HepG2 (cell line): ENCODE results near the gene NAT9. TPM values are rescaled to one million over a fixed set of nuclear protein-coding genes. Genes with fewer than 3 reads are reported as not detected.

ENCODE experiments used
- CEBPZ ChIP-seq: IDR thresholded peaks from 2 replicates; pipeline ENCODE4 v1.6.1; 2012; ENCODE audit warnings: low read length, improper control_type of control experiment
- DNMT1 ChIP-seq: sonication (generic); formaldehyde crosslinking; IDR thresholded peaks from 2 replicates; pipeline ENCODE4 v1.5.1; 2020; ENCODE audit warnings: mild to moderate bottlenecking, missing genetic modification reagents
- FOXO1 ChIP-seq: sonication (generic); formaldehyde crosslinking; IDR thresholded peaks from 2 replicates; pipeline ENCODE4 v1.4.0; 2020; ENCODE audit warnings: missing genetic modification reagents
- GPN1 ChIP-seq: sonication (generic); formaldehyde crosslinking; IDR thresholded peaks from 2 replicates; pipeline ENCODE4 v1.5.1; 2020; ENCODE audit warnings: missing genetic modification reagents, borderline replicate concordance
- KDM1A ChIP-seq: IDR thresholded peaks from 2 replicates; pipeline ENCODE4 v1.6.1; 2016; ENCODE audit warnings: missing compliant biosample characterization
- KDM2A ChIP-seq: sonication (generic); formaldehyde crosslinking; IDR thresholded peaks from 2 replicates; pipeline ENCODE4 v1.4.0; 2020; ENCODE audit warnings: low read depth, missing genetic modification reagents, borderline replicate concordance
- MAFK ChIP-seq, 2 experiments: IDR thresholded peaks in 1 of 2; conservative IDR thresholded peaks in 1 of 2; 2 replicates each; pipeline ENCODE4 v1.6.1; 2011; ENCODE audit warnings: improper control_type of control experiment in 2 of 2, low read length in 2 of 2
- MED13 ChIP-seq: sonication (generic); formaldehyde crosslinking; IDR thresholded peaks from 2 replicates; pipeline ENCODE4 v1.5.0; 2020; ENCODE audit warnings: missing genetic modification reagents
- NFE2 ChIP-seq: sonication (generic); formaldehyde crosslinking; IDR thresholded peaks from 2 replicates; pipeline ENCODE4 v1.4.0; 2020; ENCODE audit warnings: missing genetic modification reagents
- PAWR ChIP-seq: sonication (generic); formaldehyde crosslinking; IDR thresholded peaks from 2 replicates; pipeline ENCODE4 v1.4.0; 2020; ENCODE audit warnings: missing genetic modification reagents, mild to moderate bottlenecking, borderline replicate concordance
- SP140L ChIP-seq: sonication (generic); formaldehyde crosslinking; IDR thresholded peaks from 2 replicates; pipeline ENCODE4 v1.4.0; 2020; ENCODE audit warnings: missing genetic modification reagents, borderline replicate concordance
- TOE1 ChIP-seq: sonication (generic); formaldehyde crosslinking; IDR thresholded peaks from 2 replicates; pipeline ENCODE4 v1.4.0; 2020; ENCODE audit warnings: mild to moderate bottlenecking, missing genetic modification reagents
- U2AF2 ChIP-seq: fragments of 200-400 bp; formaldehyde crosslinking; IDR thresholded peaks from 2 replicates; pipeline ENCODE4 v1.6.1; 2017; ENCODE audit warnings: low read depth, mild to moderate bottlenecking, low read length
- ZBTB38 ChIP-seq: sonication (generic); formaldehyde crosslinking; IDR thresholded peaks from 2 replicates; pipeline ENCODE4 v1.5.1; 2020; ENCODE audit warnings: mild to moderate bottlenecking, missing genetic modification reagents
- ZFP91 ChIP-seq: sonication (generic); formaldehyde crosslinking; IDR thresholded peaks from 2 replicates; pipeline ENCODE4 v1.9.0; 2022; ENCODE audit warnings: missing genetic modification reagents, mild to moderate bottlenecking, borderline replicate concordance
- ZNF317 ChIP-seq: sonication (generic); formaldehyde crosslinking; IDR thresholded peaks from 2 replicates; pipeline ENCODE4 v1.5.0; 2020; ENCODE audit warnings: mild to moderate bottlenecking, missing genetic modification reagents
- ZNF441 ChIP-seq: sonication (generic); formaldehyde crosslinking; IDR thresholded peaks from 2 replicates; pipeline ENCODE4 v1.7.0; 2021; ENCODE audit warnings: missing genetic modification reagents, borderline replicate concordance
- ZNF512B ChIP-seq: sonication (generic); formaldehyde crosslinking; IDR thresholded peaks from 2 replicates; pipeline ENCODE4 v1.5.1; 2020; ENCODE audit warnings: missing genetic modification reagents, mild to moderate bottlenecking, borderline replicate concordance
- ZNF639 ChIP-seq: conservative IDR thresholded peaks from 2 replicates; pipeline ENCODE4 v1.6.1; 2018; ENCODE audit warnings: missing genetic modification reagents
- polyA plus RNA-seq, 8 experiments: library from polyadenylated mRNA; depleted of rRNA in 3 of 8; stranded (reverse) in 7 of 8; unstranded in 1 of 8; fragments of >200 nt; fragmentation: Illumina TruSeq in 4 of 8; extraction: Trizol in 4 of 8; gene quantifications; 2 replicates each; pipeline versions ENCODE4 v1.2.1 to v1.2.3, GENCODE V29; 2011 to 2016; ENCODE audit warnings: low read depth in 4 of 8, missing spikeins in 1 of 8, mixed read lengths in 1 of 8; ENCODE audit not compliant: insufficient read depth in 1 of 8
- total RNA-seq, 5 experiments: library from RNA; depleted of rRNA; stranded (reverse); fragments of >200 nt; fragmentation: Illumina TruSeq; extraction: Trizol; gene quantifications; 2 replicates each; pipeline ENCODE4 v1.2.3, GENCODE V29; 2016; ENCODE audit warnings: low read depth in 1 of 5

The NAT9 gene
- total and polyA plus RNA-seq, 2 of the 13 experiments (the other 11 are each of a cell fraction or from before 2014, with no cell fraction given) = 39.7 to 44.2 TPM

- TF ChIP-seq CEBPZ (no peak), TOE1 (CRISPR knock-in tag) (no peak), U2AF2 (no peak), MAFK (conservative IDR thresholded peaks at IDR 0.05 in 1 of 2, IDR thresholded peaks at IDR 0.05 in 1 of 2; ENCODE audit: low read length in 2 of 2) (no peak), ZBTB38 (CRISPR knock-in tag) (no peak), GPN1 (CRISPR knock-in tag) (0 out of 2 replicates have a peak, but pooled peaks have one; percentile 21), SP140L (CRISPR knock-in tag) (no peak), MED13 (CRISPR knock-in tag) (no peak), KDM2A (CRISPR knock-in tag) (no peak; the same call in 1 of the 2 replicates), ZNF639 (CRISPR knock-in tag) (no peak), ZNF512B (CRISPR knock-in tag) (no peak), KDM1A (CRISPR knock-in tag) (no peak), FOXO1 (CRISPR knock-in tag) (peak; percentile 78), DNMT1 (CRISPR knock-in tag) (no peak), ZNF441 (CRISPR knock-in tag) (no peak), ZNF317 (CRISPR knock-in tag) (no peak), PAWR (CRISPR knock-in tag) (no peak), ZFP91 (CRISPR knock-in tag) (no peak; the same call in 1 of the 2 replicates), NFE2 (CRISPR knock-in tag) (no peak)
Observed at GRCh38 chr17:74738051-74738996, 37.8 kb downstream of the NAT9 start (continued).
